NCI-H146 treated with DMSO at 0.1 percent for 48 hours (cell line): Measurements from ENCODE around the gene ZMYND10.

ENCODE experiments used
- DNase-seq: peaks from one replicate; lab custom pipeline; 2025; ENCODE audit not compliant: unreplicated experiment; lab: John Stamatoyannopoulos, UW

Gene ZMYND10

GRCh38 chr3:50350213-50350526 is 4.6 kb upstream of the ZMYND10 start:
- no peak for DNase-seq

GRCh38 chr3:50347187-50347813 is 1.8 kb upstream of the ZMYND10 start:
- peak; percentile 35 for DNase-seq

- DNase-seq: no peak
Observed at GRCh38 chr3:50345008-50345407, 524 bp downstream of the ZMYND10 start.

- no peak for DNase-seq
Observed at GRCh38 chr3:50342813-50343633, 2.5 kb downstream of the ZMYND10 start.

GRCh38 chr3:50341996-50342650 is 3.4 kb downstream of the ZMYND10 start:
- no peak for DNase-seq

GRCh38 chr3:50341537-50341936 is 4.0 kb downstream of the ZMYND10 start:
- DNase-seq: no peak

- no peak for DNase-seq
Observed at GRCh38 chr3:50340448-50341329, 4.8 kb downstream of the ZMYND10 start, which contains the start of gene RASSF1. RASSF1 (minus strand) TSS chr3:50340836; CDS start chr3:50340805, 31 bp downstream.

GRCh38 chr3:50340147-50340447 is 5.4 kb downstream of the ZMYND10 start:
- no peak for DNase-seq

- no peak for DNase-seq
Observed at GRCh38 chr3:50339485-50340146, 5.9 kb downstream of the ZMYND10 start.

GRCh38 chr3:50338965-50339364 is 6.6 kb downstream of the ZMYND10 start:
- DNase-seq: no peak

- DNase-seq: peak; percentile 90
Observed at GRCh38 chr3:50337175-50337861, 8.2 kb downstream of the ZMYND10 start.

GRCh38 chr3:50336452-50337174 is 8.9 kb downstream of the ZMYND10 start:
- DNase-seq: no peak

- no peak for DNase-seq
Observed at GRCh38 chr3:50334339-50335075, 11.0 kb downstream of the ZMYND10 start.

GRCh38 chr3:50333744-50334328 is 11.7 kb downstream of the ZMYND10 start:
- no peak for DNase-seq

- DNase-seq: no peak
Observed at GRCh38 chr3:50331364-50331907, 14.1 kb downstream of the ZMYND10 start.

GRCh38 chr3:50330330-50330729 is 15.2 kb downstream of the ZMYND10 start:
- no peak for DNase-seq

GRCh38 chr3:50327943-50328691 is 17.4 kb downstream of the ZMYND10 start, which contains the start of gene TUSC2:
TUSC2 (minus strand) TSS chr3:50328223; CDS start chr3:50328099, 124 bp downstream.
- DNase-seq: peak; percentile 78
